Kidney capillary endothelial cell (primary cell): ENCODE measurements around the gene WNT9A.
"Not testable (repeated sequence)": the region's sequence is repeated elsewhere in the genome, so short reads cannot be mapped to it uniquely, and the experiment has no call there.

ENCODE experiments used
- DNase-seq: peaks from one replicate; pipeline ENCODE4 v3.0.0-alpha.2; 2018; ENCODE audit warnings: low spot score

WNT9A gene

DNA sequence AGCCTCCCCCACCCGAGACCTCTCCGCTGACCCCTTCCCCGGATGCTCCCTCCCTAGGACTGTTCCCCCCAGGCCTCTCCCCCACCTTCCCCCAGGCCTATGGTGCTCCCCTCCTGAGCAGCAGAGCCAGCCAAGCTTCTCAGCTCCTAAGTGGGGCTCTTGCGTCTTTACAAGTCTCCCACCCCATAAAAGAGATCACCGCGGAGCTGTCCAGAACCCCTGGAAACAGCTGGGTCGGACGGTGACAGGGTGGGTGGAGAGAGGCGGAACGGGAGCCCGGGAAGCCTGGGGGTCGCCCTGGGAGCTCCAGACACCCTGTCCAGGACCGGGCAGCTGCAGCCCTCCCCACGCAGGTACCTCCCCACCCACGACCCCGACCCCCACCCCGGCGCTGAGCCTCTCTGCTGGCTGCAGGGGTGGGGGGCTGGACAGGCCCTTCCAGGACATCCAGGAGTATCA, 61.2 kb downstream of the WNT9A start:
- DNase-seq = no peak

DNA sequence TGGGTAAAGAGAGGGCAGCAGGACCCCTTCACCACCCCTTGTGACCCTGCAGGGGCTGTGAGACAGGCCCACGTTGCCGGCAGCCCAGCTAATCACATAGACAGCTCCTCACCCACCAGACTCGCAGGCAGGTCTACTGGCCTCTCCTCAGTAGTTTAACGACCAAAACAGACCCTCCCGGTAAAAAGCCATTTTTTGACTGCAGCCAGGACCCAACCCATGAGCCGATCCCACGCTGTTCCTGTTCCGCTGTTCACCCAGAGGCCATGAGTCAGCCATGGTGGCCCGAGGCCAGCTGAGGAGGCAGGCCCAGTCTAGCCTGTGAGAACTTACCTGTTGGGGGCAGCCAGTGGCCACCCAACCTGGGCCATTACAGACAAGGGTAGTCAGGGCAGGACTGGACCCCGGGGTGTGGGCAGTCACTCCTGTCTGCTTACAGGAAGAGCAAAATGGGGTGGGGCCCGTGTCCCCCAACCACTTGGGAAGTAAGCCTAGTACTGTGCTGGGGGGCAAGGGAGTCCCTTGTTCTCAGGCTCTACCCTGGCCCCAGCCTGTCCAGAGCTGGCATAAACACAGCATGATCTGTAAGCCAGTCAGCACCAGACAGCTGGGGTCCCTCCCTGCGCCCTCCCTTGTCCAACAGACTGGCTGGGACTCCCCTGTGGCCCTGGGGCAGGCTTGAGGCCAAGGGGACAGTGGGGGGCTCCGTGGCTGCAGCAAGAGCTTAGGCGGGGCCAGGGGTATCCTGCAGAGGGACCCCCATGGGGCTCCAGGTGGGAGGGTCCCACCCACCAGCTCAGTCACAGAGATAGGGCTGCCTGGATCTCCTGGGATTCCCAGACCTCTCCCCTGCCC, 61.9 kb downstream of the WNT9A start:
- DNase-seq = no peak

DNA sequence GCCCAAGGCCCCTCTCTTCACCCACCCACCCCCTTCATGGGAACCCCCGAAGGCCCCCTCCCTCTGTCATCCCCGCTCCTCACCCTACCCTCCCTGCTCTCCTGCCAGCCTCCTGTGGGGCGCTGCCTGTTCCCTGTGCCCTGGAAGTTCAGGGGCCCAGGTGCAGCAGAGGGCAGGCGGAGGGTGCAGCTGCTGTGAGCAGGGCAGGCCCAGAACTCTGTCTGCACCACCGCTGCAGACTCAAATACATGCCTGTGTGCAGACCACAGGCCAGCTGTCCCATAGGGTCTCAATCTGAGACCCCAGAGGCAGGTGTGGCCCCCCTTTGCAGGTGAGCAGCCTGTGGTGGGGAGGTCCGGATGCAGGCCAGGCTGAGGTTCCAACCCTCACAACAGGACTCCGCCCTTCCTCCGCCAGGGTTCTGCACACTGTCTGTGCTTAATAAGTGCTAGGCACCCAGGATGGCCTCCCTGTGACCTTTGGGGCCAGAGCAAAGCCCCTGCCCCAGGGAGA, 62.5 kb downstream of the WNT9A start:
- DNase-seq = no peak

DNA sequence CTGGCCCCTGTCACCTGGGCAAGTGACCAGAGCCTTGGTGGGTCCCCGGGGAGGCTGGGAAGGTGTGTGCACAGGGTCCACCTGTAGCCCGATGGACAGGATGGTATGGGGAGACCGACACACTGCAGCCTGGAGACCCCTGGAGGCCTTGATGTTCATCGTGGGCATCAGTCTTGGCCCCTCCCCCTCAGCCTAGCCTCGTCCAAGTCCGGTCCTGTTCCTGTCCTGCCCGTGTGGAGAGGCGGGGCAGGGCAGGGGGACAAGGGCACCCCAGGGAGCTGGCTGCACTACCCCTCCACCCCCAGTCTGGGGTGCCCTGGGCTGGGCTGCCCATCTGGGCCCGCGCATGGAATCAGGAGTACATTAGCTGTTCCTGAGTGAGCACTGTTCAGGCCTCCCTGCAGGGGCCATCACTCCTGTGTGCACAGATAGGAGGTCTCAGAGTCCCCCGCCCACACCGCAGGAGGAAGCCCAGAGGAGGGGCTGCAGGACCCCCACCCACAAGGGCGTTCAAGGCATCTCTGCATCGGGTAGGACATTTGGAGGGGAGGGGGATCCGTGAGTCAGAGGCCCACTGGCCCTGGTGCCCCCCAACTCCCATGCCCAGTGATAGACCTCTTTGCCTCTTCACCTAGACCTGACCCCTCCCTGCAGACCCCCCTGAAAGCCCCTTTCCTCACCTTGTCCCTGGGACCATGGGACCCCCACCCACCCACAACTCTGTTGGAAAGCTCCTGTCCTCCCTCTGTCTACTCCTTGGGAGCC, 63.2 kb downstream of the WNT9A start:
- no peak for DNase-seq

DNA sequence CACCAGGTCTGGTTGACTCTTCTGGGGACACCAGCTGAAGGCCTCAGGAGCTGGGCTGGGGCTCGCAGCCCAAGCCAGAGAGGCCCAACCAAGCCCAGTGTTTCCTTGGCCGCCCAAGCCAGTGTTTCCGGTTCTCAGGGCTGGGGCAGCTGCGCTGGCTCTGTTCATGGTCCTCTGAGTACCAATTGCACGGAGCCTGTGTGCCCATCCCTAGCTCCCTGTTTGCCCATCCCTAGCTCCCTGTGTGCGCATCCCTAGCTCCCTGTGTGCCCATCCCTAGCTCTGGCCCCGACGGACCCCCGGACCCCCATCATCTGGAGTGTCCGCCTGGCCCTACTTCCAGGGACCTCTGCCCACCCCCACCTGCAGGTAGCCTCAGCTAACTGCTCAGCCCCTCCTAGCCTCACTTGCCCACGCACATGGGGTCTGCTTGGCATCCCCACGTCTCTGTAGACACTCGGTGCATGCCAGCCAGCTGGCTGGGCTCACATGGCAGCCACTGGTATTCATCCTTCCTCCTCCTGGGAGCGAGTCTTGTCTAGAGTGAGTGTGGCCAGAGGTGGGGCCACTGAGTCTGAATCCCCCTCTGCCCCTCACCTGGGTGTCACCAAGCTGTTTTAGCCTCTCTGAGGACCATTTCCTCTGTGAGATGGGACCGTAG, 64.0 kb downstream of the WNT9A start:
- no peak for DNase-seq

DNA sequence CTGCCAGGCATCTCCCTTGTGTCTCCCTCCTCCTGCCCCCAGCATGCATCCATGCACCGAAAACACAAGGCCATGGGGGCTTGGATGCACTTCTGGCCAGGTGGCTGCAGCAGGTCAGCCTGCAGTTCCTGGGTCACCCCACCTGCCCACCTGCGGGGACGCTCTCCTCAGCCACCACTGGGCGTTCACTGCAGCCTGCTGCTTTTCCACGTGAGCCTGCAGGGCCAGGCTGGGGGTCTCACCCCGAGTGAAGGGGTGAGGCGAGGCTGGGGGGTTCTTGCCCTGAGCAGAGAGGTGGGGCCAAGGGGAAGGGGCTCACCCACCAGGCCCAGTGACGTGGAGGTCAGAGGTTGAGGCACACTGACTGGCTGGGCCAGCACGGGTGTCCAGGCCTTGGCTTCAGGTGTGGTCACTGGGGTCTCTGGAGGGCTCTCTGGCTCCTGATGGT, 64.6 kb downstream of the WNT9A start:
- no peak for DNase-seq

DNA sequence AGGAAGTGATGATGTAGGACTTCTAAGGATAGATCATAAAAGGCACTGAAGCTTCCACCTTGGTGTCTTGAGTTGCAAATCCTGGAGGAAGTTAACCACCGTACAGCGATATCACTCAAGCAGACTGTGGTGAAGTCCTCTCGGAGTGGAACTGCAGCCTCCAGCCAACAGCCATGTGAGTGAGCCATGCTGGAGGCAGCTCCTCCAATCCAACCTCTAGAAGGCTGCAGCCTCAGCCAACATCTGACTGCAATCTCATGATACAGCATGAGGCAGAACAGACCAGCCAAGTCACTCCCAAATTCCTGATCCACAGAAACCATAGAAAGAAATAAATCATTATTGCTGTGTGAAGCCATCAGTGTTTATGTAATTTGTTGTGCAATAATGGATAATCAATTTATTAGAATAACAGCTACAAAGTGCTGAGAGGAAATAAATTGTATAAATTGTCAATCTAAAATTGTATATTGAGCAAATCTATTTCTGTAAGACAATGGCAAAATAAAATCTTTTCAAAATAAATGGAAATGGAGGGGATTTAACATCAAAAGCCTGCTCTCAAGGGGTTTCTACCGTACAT, 67.3 kb downstream of the WNT9A start:
- no peak for DNase-seq

DNA sequence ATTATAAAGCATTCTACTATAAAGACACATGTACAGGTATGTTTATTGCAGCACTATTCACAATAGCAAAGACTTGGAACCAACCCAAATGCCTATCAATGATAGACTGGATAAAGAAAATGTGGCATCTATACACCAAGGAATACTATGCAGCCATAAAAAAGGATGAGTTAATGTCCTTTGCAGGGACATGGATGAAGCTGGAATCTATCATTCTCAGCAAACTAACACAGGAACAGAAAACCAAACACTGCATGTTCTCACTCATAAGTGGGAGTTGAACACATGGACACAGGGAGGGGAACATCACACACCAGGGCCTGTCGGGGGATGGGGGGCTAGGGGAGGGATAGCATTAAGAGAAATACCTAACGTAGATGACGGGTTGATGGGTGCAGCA, 69.9 kb downstream of the WNT9A start:
- DNase-seq = not testable (repeated sequence)

DNA sequence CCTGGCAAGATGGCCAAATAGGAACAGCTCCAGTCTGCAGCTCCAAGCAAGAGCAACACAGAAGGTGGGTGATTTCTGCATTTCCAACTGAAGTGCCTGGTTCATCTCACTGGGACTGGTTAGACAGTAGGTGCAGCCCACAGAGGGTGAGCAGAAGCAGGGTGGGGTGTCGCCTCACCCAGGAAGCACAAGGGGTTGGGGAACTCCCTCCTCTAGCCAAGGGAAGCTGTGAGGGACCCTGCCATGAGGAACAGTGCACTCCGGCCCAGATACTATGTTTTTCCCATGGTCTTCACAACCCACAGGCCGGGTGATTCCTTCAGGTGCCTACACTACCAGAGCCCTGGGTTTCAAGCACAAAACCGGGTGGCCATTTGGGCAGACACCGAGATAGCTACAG, 75.8 kb downstream of the WNT9A start:
- DNase-seq = not testable (repeated sequence)

DNA sequence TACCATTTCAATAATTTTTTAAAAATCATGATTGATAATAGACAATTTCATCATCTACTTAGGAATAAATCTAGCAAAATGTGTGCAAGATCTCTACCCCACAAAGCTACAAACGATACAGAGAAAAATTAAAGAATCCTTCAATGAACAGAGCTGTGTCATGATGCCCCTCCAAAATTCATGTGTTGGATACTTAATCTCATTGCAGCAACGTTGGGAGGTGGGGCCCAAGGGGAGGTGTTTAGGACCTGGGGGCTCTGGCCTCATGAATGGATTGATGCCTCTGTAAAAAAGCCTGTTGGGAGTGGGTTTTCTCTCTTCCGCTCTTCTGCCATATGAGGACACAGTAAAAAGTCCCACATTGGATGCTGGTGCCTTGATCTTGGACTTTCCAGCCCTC, 77.4 kb downstream of the WNT9A start:
- no peak for DNase-seq

DNA sequence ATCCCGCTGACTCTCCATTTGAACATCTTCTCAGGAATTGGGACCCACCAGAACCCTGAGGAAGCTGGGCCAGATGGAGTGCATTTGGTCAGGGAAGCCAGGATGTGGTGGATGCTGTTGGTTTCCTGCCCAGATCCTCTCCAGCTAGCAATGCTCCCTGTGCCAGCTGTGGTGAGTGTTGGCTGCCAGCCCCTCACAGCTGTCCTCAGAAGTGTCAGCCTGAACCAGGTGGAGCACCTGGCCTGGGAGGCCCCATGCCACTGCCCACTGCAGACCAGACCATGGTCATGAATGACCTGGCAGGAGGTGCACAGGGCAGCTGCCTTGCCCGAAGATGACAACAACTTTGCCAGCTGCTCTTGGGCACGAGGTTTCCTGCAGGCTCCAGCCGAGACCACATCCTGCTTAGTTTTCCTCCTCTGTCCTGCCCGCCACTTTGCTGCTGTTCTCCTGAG, 77.9 kb downstream of the WNT9A start:
- no peak for DNase-seq

DNA sequence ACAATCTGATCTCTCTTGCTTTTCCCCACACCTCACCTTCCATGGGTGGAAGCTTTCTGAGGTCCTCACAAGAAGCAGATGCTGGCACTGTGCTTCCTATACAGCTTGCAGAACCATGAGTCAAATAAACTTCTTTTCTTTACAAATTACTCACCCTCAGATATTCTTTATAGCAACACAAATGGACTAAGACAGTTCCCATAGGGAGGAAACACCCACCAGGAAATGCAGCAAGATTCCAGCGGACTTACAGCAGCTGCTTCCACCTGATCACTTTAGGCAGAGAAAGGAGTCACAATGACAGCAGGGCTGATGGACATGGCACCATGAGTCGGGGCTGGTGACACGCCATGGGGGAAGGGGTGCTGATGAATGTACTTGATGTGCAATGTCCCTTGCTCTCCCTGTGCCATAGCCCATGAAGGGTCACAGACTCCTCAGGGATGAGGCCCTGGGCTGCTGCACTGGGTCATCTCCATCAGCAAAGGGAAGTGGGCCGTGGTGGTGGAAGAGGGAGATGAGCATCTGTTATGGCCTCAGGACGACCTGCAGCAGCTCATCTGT, 78.4 kb downstream of the WNT9A start:
- DNase-seq = peak; percentile 17
